Measurements from ENCODE around the gene XYLT2.

DNA sequence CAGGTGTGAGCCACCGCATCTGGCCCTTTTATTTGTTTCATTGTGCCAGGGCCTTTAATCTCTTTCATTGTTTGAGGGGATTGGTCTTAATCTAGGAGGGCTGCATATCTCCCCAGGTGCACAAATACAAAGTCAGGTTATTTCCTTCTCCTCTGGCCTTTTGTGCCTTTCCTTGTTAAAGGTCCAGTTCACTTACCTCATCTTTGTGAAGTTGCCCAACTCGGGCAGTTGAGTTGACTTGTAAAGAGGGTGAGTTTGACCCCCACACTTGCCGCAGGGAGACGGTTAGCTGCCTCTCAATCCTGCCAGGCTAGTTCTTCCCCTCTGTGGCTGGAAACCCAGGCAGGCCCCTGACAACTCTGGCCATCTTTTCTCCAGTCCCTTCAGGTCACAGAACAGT lies 38.3 kb upstream of the XYLT2 start:
- TF ChIP-seq POLR2A (IDR thresholded peaks at IDR 0.05): no peak
- TF ChIP-seq, protein P1, sequence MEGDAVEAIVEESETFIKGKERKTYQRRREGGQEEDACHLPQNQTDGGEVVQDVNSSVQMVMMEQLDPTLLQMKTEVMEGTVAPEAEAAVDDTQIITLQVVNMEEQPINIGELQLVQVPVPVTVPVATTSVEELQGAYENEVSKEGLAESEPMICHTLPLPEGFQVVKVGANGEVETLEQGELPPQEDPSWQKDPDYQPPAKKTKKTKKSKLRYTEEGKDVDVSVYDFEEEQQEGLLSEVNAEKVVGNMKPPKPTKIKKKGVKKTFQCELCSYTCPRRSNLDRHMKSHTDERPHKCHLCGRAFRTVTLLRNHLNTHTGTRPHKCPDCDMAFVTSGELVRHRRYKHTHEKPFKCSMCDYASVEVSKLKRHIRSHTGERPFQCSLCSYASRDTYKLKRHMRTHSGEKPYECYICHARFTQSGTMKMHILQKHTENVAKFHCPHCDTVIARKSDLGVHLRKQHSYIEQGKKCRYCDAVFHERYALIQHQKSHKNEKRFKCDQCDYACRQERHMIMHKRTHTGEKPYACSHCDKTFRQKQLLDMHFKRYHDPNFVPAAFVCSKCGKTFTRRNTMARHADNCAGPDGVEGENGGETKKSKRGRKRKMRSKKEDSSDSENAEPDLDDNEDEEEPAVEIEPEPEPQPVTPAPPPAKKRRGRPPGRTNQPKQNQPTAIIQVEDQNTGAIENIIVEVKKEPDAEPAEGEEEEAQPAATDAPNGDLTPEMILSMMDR (IDR thresholded peaks at IDR 0.05): no peak

All from testis (tissue), 2 donors.